Stimulated activated CD4-positive, alpha-beta T cell treated with anti-CD3 and anti-CD28 coated beads, TNF-alpha, amount 100 ng/mL, for 24 hours (primary cell): ENCODE data around the gene MLLT1.

Experiments used
- DNase-seq, 3 experiments: peaks; one replicate each; pipeline ENCODE4 v3.0.0-alpha.2; 2020; ENCODE audit warnings: low read depth in 3 of 3

MLLT1 gene

DNA sequence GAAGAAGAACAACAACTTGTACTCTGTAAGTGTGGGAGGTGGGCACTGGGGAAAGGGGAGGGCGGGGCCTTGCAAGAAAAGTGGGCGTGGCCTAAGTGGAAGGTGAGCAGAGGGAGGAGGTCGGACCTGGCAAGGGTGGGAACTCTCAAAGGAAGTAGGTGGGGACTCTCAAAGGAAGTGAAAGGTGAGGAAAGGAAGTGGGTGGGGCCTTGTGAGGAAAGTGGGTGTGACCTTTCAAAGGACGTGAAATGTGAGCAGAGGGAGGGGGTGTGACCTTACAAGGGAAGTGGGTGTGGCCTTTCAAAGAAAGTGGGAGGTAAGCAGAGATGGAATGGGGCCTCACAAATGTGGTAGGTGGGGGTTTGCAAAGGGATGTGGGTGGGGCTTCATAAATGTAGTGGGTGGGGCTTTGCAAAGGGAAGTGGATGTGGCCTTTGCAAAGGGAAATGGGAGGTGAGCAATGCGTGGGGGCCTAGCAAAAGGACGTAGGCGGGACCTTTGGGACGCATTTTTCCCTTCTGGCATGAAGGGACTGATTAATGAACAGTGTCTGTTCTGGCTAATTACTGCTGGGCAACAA, 118.4 kb downstream of the MLLT1 start:
- peak; percentile 2 to 26 (median 8) for DNase-seq
